Skeletal muscle tissue (tissue), 4 donors: ENCODE results near the gene CHST11. TPM values are rescaled to one million over a fixed set of nuclear protein-coding genes. Genes with fewer than 3 reads are reported as not detected.
"Not testable (repeated sequence)": the region's sequence is repeated elsewhere in the genome, so short reads cannot be mapped to it uniquely, and the experiment has no call there.

Source experiments
- H3K27ac ChIP-seq: one replicate; pipeline ENCODE4 v1.7.0; 2013; ENCODE audit warnings: mild to moderate bottlenecking, low read depth, low read length, inconsistent platforms
- H3K27me3 ChIP-seq, 3 donors: one replicate each; pipeline ENCODE4 v1.7.0; 2013; ENCODE audit warnings: low read length in 3 of 3; ENCODE audit not compliant: control insufficient read depth in 3 of 3, insufficient read depth in 3 of 3
- H3K36me3 ChIP-seq, 3 donors: one replicate each; pipeline ENCODE4 v1.7.0; 2013; ENCODE audit warnings: low read length in 3 of 3; ENCODE audit not compliant: control insufficient read depth in 3 of 3, insufficient read depth in 3 of 3
- H3K4me1 ChIP-seq, 3 donors: one replicate each; pipeline ENCODE4 v1.7.0; 2013; ENCODE audit warnings: low read length in 3 of 3, mild to moderate bottlenecking in 3 of 3; ENCODE audit not compliant: control insufficient read depth in 3 of 3, insufficient read depth in 3 of 3
- H3K4me3 ChIP-seq, 3 donors: one replicate each; pipeline ENCODE4 v1.7.0; 2013; ENCODE audit warnings: low read length in 3 of 3
- H3K9ac ChIP-seq, 3 donors: one replicate each; pipeline ENCODE4 v1.7.0; 2013; ENCODE audit warnings: low read length in 3 of 3, mild to moderate bottlenecking in 3 of 3, moderate library complexity in 2 of 3, low read depth in 1 of 3
- H3K9me3 ChIP-seq, 3 donors: one replicate each; pipeline ENCODE4 v1.7.0; 2013; ENCODE audit warnings: low read length in 3 of 3; ENCODE audit not compliant: control insufficient read depth in 3 of 3
- total RNA-seq: library from RNA; depleted of rRNA; stranded (reverse); fragments of >200 nt; gene quantifications from one replicate; pipeline ENCODE4 v1.2.3, GENCODE V29; 2014
- donor health status: Osteomylitis.

Gene CHST11
- total RNA-seq, 1 donor from 2014 or later, result 2.1 TPM

DNA sequence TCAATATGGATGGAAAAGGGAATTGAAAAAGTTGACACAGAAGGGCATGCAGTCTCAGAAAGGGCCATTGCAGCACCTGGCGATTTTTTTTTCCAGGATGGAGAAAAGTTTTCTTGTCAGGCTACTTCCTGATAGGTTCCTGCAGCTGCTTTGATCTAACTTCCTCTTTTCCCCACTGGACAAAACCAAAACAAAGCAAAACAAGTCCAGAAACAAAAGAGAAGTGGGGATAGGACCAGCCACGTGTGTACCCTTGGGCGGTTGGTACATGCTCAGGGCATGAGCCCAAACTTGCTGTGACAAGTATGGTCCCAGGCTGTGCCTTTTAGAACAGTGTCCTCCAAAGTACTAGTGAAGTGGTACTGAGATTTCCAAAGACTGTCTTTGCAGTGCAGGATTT lies 89.8 kb downstream of the CHST11 start:
- H3K4me3 ChIP-seq, result no peak overlapping the region
- H3K9ac ChIP-seq, result no peak overlapping the region
- H3K27ac ChIP-seq, result no peak overlapping the region
- no peaks in the 10 kb centered on the region for H3K9me3 ChIP-seq
- H3K36me3 ChIP-seq, result no peaks in the 10 kb centered on the region
- no peaks in the 10 kb centered on the region for H3K4me1 ChIP-seq
- H3K27me3 ChIP-seq, result no peaks in the 10 kb centered on the region

DNA sequence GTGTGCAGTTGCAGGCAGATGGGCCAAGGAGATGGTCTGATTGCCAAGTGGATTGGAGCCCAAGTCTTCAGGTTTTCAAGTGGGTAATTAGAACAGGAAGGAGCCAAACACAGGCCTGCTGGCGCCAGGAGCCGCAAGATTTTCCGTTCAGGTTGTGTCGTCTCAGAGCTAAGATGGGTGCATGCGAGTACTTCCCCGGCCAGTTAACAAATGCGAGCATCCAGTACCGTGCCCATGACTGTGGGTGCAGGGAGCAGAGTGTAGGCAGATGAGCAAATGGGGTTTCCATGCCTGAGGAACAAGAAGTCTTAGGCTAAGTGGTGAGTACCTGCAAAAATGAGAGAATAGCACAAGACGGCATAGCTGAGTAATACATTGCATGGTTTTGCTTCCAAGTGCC lies 90.5 kb downstream of the CHST11 start:
- Histone ChIP-seq H3K4me3 (no peak overlapping the region), H3K9ac (no peak overlapping the region), H3K36me3 (no peaks in the 10 kb centered on the region), H3K4me1 (no peaks in the 10 kb centered on the region), H3K27me3 (no peaks in the 10 kb centered on the region), H3K27ac (no peak overlapping the region), H3K9me3 (no peaks in the 10 kb centered on the region)

DNA sequence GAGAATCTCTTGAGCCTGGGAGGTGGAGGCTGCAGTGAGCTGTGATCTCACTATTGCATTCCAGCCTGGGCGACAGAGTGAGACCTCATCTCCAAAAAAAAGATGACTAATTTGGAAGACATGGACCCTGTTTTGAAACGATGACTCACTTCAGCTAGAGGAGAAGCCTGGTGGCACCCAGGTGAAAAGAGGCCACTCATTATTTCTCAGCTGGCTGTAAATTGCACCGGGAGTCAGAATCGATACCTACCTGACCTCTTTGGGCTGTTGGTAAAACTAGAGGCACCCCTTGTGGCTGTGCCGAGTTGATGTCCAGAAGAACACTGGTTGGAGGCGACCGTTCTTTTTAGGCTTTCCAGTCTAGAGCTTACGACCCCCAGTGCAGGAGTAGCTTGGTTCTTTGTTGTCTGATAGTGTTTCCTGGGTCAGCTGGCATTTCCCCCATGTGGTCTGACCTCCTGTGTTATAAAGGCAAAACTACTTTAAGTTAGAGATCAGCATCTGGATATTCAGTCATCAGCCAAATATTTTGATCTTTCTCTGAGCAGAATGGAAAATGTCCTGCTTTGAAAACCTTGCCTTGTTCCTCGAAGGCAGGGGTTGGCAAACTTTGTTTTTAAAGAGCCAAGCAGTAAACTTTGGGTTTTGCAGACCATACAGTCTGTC lies 93.2 kb downstream of the CHST11 start:
- no peaks in the 10 kb centered on the region for H3K27me3 ChIP-seq
- H3K4me3 ChIP-seq, result no peak overlapping the region
- H3K27ac ChIP-seq, result no peak overlapping the region
- H3K4me1 ChIP-seq, result no peaks in the 10 kb centered on the region
- peaks cover 2 to 4% (median 4%) of the 10 kb centered on the region in 3 donors for H3K9me3 ChIP-seq
- no peaks in the 10 kb centered on the region for H3K36me3 ChIP-seq
- no peak overlapping the region for H3K9ac ChIP-seq

DNA sequence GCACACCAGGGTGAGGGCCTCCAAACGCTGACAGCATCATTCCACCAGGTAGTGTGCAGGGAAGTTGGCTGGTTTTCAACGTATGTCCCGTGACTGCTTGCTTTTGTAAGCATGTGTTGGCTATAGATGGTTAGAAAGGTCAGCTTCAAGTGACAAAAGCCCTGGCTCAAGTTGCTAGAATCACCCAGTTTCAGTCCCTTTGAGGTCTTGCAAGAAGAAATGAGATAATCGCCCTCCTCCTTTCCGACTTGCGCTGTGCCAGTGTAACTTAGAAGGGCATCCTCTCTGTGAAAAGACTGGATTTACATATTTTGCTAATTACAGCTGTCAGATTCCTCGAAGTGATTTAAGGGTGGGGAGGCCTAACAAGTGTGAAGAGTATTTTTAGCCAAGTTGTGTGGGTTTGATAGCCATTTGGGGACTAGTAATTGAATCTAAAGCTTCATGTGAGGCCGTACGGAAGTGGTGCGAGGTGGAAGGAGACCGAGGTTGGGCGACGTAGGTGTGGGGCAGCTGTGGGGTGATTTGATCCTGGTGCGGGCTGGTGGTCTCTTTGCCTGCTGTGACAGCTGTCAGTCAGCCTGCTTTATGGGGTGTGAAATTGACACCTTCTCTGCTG lies 94.7 kb downstream of the CHST11 start:
- H3K36me3 ChIP-seq, result no peaks in the 10 kb centered on the region
- H3K9me3 ChIP-seq, result peaks cover 2 to 4% (median 4%) of the 10 kb centered on the region in 3 donors
- no peak overlapping the region for H3K9ac ChIP-seq
- H3K4me3 ChIP-seq, result no peak overlapping the region
- H3K4me1 ChIP-seq, result no peaks in the 10 kb centered on the region
- H3K27ac ChIP-seq, result no peak overlapping the region
- H3K27me3 ChIP-seq, result no peaks in the 10 kb centered on the region

DNA sequence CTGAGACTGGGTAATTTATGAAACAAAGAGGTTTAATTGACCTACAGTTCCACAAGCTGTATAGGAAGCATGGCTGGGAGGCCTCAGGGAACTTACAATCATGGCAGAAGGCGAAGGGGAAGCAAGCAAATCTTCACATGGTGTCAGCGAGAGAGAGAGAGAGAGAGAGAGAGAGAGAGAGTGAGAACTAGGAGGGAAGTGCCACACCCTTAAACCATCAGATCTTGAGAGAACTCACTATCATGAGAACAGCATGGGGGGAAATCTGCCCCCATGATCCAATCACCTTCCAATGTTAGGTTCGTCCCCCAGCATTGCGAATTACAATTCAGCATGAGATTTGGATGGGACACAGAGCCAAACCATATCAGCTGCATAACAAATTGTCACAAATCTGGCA lies 96.7 kb downstream of the CHST11 start:
- H3K9ac ChIP-seq, result no peak overlapping the region
- no peaks in the 10 kb centered on the region for H3K36me3 ChIP-seq
- no peaks in the 10 kb centered on the region for H3K27me3 ChIP-seq
- no peak overlapping the region for H3K27ac ChIP-seq
- H3K4me3 ChIP-seq, result no peak overlapping the region
- H3K9me3 ChIP-seq, result peaks cover 2 to 4% (median 4%) of the 10 kb centered on the region in 3 donors
- H3K4me1 ChIP-seq, result no peaks in the 10 kb centered on the region

DNA sequence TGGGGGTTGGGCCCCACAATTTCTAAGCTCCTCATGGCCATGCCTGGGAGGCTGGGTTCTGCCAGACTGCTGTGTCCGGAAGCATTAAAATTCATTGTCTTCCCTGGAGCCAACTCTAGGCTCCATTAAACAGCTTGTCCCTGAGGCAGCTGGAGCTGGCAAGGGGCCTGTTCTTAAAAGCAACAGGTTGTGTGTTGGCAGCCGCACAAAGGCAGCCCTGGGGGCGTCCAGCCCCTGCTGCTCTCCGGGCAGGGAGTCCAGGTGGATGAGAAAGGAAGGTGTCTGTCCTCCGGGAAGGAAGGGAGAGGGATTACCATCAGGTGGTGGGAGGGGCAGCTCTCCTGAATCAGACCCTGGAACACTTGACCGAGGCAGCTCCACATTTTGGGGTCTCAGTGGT lies 98.9 kb downstream of the CHST11 start:
- Histone ChIP-seq H3K9me3 (peaks cover 2 to 4% (median 4%) of the 10 kb centered on the region in 3 donors), H3K4me1 (no peaks in the 10 kb centered on the region), H3K4me3 (no peak overlapping the region), H3K36me3 (no peaks in the 10 kb centered on the region), H3K27me3 (no peaks in the 10 kb centered on the region), H3K27ac (no peak overlapping the region), H3K9ac (no peak overlapping the region)

DNA sequence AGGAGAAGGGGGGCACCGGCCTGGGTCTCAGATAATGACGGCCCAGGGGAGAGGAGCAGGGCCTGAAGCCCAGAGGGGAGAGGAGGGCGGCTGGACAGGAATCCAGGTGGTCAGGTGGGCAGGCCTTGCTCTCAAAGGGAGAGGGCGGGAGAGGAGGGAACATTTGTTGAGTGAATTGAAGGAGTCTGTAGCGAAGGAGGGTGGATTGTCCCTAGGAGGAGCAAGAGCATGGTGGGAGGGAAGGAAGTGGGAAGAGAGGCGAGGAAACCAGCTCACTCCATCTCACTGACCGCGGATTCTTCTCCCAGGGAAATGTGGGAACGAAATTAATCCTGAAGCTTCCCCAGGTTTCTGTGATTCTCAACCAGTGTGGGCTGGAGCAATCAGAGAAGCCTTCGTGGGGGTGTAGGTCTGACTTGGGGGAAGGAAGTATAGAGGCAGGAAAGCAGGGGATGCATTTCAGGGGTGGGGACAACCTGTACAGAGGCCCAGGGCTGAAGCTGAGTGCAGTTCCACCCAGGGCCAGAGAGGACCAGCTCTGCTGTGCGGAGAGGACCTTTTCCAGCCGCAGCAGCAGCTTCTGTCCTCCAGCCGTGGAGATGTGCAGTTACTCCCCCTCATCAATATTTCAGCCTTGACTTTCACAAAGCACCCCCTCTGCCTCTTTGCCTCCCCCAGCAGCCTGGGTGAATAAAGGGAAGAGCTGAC lies 100.9 kb downstream of the CHST11 start:
- no peak overlapping the region for H3K9ac ChIP-seq
- no peak overlapping the region for H3K4me3 ChIP-seq
- no peaks in the 10 kb centered on the region for H3K36me3 ChIP-seq
- peaks cover 2 to 4% (median 4%) of the 10 kb centered on the region in 3 donors for H3K9me3 ChIP-seq
- no peaks in the 10 kb centered on the region for H3K27me3 ChIP-seq
- H3K27ac ChIP-seq, result no peak overlapping the region
- no peaks in the 10 kb centered on the region for H3K4me1 ChIP-seq

DNA sequence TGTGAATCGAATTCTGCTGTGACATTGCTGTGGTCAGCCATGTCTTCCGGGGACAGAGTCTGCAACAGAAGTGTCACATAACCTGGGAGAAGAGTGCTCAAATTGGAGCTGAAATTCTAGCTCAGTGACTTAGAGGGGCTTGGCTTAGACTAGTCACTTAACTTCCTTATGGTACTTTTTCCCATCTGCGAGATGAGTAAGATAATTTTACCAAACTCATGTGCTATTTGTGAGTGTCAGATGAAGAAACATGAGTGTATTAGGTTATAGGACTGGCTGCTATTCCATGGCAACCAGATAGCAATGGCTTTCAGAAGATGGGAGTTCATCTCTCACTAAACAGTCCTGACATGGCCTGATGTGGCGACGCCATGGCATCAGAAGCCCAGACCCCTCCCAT lies 104.1 kb downstream of the CHST11 start:
- H3K27ac ChIP-seq, result no peak overlapping the region
- H3K36me3 ChIP-seq, result no peaks in the 10 kb centered on the region
- no peaks in the 10 kb centered on the region for H3K9me3 ChIP-seq
- H3K9ac ChIP-seq, result no peak overlapping the region
- H3K4me1 ChIP-seq, result no peaks in the 10 kb centered on the region
- no peak overlapping the region for H3K4me3 ChIP-seq
- H3K27me3 ChIP-seq, result no peaks in the 10 kb centered on the region

DNA sequence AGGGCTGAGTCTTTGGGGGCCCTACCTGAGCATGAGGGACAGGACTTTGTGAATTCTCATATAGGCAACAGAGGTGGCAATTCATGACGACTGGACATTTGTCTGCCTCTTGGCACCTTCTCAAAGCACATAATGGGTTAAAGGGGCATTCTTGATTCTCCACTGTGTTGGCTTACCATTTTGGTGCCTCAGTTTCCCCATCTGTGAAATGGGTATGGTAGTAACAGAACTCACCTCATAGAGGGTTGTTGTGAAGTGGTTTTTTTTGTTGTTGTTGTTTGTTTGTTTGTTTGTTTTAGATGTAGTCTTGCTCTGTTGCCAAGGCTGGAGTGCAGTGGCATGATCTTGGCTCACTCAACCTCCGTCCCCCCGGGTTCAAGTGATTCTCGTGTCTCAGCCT lies 106.0 kb downstream of the CHST11 start:
- Histone ChIP-seq H3K27ac (no peak overlapping the region), H3K4me3 (no peak overlapping the region), H3K9ac (no peak overlapping the region), H3K27me3 (no peaks in the 10 kb centered on the region), H3K9me3 (no peaks in the 10 kb centered on the region), H3K36me3 (no peaks in the 10 kb centered on the region), H3K4me1 (no peaks in the 10 kb centered on the region)

DNA sequence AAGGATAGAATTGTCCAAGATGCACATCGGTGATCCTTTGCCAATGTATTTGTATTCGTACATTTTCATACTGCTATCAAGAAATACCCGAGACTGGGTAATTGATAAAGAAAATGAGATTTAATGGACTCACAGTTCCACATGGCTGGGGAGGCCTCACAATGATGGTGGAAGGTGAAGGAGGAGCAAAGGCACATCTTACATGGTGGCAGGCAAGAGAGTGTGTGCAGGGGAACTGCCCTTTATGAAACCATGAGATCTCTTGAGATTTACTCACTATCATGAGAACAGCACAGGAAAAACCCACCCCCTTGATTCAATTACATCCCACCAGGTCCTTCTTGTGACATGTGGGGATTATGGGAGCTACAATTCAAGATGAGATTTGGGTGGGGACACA lies 107.9 kb downstream of the CHST11 start:
- H3K9me3 ChIP-seq, H3K4me1 ChIP-seq, H3K27me3 ChIP-seq, H3K4me3 ChIP-seq, H3K9ac ChIP-seq, H3K36me3 ChIP-seq, H3K27ac ChIP-seq: not testable (repeated sequence)
